Neural progenitor cell (in vitro differentiated cells): ENCODE data around the gene CHCT1.

Source experiments
- EZH2 ChIP-seq: fragments of 200-600 bp; sonication (generic); IDR thresholded peaks from 2 replicates; pipeline ENCODE4 v1.6.1; 2017; ENCODE audit warnings: antibody characterized with exemption, mild to moderate bottlenecking, moderate library complexity
- EZH2phosphoT487 ChIP-seq: fragments of 200-600 bp; sonication (generic); IDR thresholded peaks from 2 replicates; pipeline ENCODE4 v1.6.1; 2017; ENCODE audit warnings: antibody characterized with exemption
- TF ChIP-seq, protein P1 (sequence below): fragments of 200-600 bp; sonication (generic); IDR thresholded peaks from 2 replicates; pipeline ENCODE4 v1.5.1; 2017; ENCODE audit warnings: antibody characterized with exemption, mild to moderate bottlenecking

DNA sequence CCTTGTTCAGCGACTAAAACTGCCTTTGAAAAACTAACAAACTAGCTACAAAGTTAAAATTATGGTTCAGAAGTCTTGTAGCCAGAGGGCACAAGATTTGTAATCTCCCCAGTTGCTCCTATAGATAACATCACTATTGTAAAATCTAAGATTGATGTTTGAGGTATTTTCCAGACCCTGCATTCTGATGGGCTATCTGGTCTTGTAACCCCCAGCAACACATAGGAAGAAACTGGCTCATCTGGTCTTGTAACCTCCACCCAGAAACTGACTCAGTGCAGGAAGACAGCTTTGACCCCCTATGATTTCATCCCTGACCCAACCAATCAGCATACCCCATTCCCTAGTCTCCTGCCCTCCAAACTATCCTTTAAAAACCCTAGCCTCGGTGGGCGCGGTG is 12.3 kb upstream of the CHCT1 start:
- TF ChIP-seq EZH2 (no peak), EZH2phosphoT487 (no peak)
- TF ChIP-seq, protein P1, sequence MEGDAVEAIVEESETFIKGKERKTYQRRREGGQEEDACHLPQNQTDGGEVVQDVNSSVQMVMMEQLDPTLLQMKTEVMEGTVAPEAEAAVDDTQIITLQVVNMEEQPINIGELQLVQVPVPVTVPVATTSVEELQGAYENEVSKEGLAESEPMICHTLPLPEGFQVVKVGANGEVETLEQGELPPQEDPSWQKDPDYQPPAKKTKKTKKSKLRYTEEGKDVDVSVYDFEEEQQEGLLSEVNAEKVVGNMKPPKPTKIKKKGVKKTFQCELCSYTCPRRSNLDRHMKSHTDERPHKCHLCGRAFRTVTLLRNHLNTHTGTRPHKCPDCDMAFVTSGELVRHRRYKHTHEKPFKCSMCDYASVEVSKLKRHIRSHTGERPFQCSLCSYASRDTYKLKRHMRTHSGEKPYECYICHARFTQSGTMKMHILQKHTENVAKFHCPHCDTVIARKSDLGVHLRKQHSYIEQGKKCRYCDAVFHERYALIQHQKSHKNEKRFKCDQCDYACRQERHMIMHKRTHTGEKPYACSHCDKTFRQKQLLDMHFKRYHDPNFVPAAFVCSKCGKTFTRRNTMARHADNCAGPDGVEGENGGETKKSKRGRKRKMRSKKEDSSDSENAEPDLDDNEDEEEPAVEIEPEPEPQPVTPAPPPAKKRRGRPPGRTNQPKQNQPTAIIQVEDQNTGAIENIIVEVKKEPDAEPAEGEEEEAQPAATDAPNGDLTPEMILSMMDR: no peak
